HG03378 (cell line): Measurements from ENCODE around the gene DOCK7.

Source experiments
- ATAC-seq: cut with Tn5 transposase; IDR thresholded peaks from one replicate; pipeline ENCODE4 v1.9.1; 2021; ENCODE audit warnings: mild to moderate bottlenecking, moderate library complexity; ENCODE audit not compliant: unreplicated experiment

Gene DOCK7

DNA sequence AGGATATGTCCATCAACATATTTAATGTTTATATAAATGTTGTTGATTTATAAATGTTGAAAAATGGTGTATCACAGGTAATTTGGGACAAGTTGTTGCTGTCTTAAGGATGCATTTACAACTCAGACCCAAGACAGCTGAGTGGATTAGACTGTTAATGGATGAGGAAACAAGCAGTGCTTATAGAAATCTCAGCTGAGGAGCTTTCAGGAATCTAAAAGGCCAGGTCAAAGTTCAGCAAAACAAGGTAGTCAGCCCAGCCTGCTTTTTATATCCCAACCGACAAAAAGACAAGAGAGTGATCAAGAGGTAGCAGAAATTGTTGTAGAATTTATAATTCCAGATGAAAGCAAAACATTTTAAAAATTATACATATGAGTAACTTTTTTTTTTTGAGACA is 268.0 kb downstream of the DOCK7 start:
- ATAC-seq, result no peak

DNA sequence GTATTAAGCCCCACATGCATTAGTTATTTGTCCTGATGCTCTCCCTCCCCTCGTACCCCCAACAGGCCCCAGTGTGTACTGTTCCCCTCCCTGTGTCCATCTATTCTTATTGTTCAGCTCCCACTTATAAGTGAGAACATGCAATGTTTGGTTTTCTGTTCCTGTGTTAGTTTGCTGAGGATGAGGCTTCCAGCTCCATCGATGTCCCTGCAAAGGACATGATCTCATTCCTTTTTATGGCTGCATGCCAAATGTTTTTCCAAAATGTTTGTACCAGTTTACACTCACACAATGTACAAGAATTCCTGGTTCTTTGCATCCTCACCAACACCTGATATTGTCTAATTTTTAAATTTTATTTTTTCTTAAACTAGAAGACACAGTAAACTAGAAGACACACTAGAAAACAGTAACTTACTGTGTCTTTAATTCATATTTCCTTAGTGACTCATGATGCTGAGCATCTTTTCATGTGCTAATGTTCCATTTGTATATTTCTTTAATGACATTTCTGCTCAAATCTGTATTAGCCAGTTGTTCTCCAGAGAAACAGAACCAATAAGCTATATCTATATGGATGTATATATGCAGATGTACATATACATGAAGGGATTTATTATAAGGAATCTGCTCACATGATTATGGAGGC is 270.7 kb downstream of the DOCK7 start:
- no peak for ATAC-seq

DNA sequence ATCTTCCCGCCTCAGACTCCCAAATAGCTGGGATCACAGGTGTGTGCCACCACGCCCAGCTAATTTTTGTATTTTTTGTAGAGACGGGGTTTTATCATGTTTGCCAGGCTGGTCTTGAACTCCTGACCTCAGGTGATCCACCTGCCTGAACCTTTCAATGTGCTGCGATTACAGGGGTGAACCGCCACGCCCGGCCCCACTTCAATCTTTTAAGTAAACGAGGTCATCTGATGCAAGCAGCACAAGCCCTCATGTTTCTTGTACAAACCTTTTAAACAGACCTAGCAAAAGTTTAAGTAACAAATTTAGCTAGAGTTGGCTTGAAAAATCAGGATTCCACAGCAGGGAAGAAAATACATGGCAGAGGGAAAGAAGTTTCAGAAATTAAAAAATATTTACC is 272.5 kb downstream of the DOCK7 start:
- ATAC-seq, result no peak

DNA sequence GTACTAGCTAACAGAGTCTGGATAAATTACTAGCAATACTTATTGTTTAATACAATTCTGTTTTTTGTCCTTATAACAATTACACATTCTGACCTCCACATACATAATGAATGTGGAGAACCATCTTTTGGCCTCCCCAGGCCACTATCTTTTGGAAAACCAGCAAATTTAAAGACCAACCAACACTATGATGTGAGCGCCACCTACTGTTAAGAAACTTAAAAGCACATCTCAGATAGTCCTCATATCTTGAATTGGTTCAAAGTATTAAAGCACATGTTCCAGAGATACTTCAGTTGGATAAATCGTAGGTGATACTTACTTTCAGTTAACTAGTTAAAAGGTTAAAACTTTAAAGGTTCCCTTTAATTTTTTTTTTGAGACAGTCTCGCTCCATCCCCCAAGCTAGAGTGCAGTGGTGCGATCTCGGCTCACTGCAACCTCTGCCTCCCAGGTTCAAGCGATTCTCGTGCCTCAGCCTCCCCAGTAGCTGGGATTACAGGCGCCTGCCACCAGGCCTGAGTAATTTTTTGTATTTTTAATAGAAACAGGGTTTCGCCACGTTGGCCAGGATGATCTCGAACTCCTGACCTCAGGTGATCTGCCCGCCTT is 280.7 kb downstream of the DOCK7 start:
- no peak for ATAC-seq

DNA sequence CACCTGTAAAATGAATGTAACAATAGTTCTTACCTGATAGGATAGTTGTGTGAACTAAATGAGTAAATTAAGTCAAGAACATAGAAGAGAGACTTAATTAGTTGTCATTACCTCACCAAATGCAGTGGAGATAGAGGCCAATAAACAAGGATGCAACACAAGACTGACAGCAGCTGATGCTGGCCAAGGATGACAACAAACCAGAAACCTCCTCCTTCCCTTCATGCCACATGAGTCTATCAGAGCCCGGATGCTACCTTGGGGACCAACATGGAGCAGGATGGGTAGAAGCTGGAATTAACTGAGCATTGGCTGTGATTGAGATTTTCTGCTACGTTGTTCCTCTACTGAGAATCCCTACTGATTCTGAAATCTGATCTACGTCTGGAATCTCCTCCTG is 281.6 kb downstream of the DOCK7 start:
- no peak for ATAC-seq

DNA sequence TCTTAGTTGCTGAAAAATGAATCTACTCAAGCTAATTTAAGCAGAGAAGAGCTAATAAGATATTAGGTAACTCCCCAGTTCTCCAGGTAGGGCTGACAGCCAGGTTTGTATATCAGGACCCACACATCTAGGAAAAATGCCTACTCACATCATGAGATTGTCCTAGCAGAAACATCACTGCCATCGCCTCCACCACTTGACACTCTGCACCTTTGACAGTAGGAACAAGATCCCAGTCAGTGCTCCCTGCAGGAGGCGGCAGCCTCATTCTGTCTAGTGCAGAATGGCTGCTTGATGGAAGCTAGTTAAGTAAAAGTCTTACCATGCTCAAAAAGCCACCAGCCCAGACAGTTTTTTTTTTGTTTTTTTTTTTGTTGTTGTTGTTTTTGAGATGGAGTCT is 282.9 kb downstream of the DOCK7 start:
- no peak for ATAC-seq
